Ovary (tissue), 9 donors: ENCODE measurements around the gene RELA. TPM values are rescaled to one million over a fixed set of nuclear protein-coding genes. Genes with fewer than 3 reads are reported as not detected.
"Not testable (repeated sequence)": the region's sequence is repeated elsewhere in the genome, so short reads cannot be mapped to it uniquely, and the experiment has no call there.

Experiments
- DNase-seq, 5 donors: peaks; one replicate each; pipeline ENCODE4 v3.0.0-alpha.2; 2019 to 2020
- H3K27ac ChIP-seq, 2 donors: fragments of 200-600 bp; one replicate each; pipeline versions ENCODE4 v1.5.1 to v1.8.0; 2019 to 2022
- H3K27me3 ChIP-seq: fragments of 200-600 bp; one replicate; pipeline ENCODE4 v1.8.0; 2022
- H3K36me3 ChIP-seq: fragments of 200-600 bp; sonication (generic); one replicate; pipeline ENCODE4 v1.5.1; 2019
- H3K4me1 ChIP-seq: one replicate; pipeline ENCODE4 v1.8.1; 2013; ENCODE audit warnings: mild to moderate bottlenecking, moderate library complexity; ENCODE audit not compliant: insufficient read depth
- H3K4me3 ChIP-seq: fragments of 200-600 bp; sonication (generic); one replicate; pipeline ENCODE4 v1.5.1; 2017
- H3K9me3 ChIP-seq, 2 donors: fragments of 200-600 bp in 1 of 2; sonication (generic) in 1 of 2; one replicate each; pipeline versions ENCODE4 v1.5.1 to v1.8.1; 2013 to 2019; ENCODE audit warnings: mild to moderate bottlenecking in 1 of 2, moderate library complexity in 1 of 2
- CTCF ChIP-seq, 3 donors: fragments of 450-650 bp in 2 of 3; fragments of 200-600 bp in 1 of 3; IDR thresholded peaks; one replicate each; pipeline versions ENCODE4 v1.5.1 to v1.8.0; 2016 to 2022; ENCODE audit warnings: antibody characterized with exemption in 3 of 3, mild to moderate bottlenecking in 1 of 3
- EP300 ChIP-seq: sonication (generic); formaldehyde crosslinking; IDR thresholded peaks from one replicate; pipeline ENCODE4 v1.6.1; 2017; ENCODE audit warnings: antibody characterized with exemption
- POLR2A ChIP-seq: fragments of 450-650 bp; IDR thresholded peaks from one replicate; pipeline ENCODE4 v1.6.1; 2017; ENCODE audit warnings: antibody characterized with exemption, mild to moderate bottlenecking, moderate library complexity
- WGBS, 3 donors: extraction: QIAGEN DNeasy Blood & Tissue Kit in 1 of 3; methylation state at CpG; one replicate each; pipeline versions ENCODE4 v1.1.5 to v1.1.7; 2013 to 2017; 5-methylcytosine and 5-hydroxymethylcytosine counted together
- intact Hi-C, 4 donors: fragments of 100-400 bp; cut with DNase I; formaldehyde crosslinking; loops; one replicate each; pipeline versions ENCODE4 v1.11.0 to v1.15.1; 2022 to 2023
- polyA plus RNA-seq, 2 donors: library from polyadenylated mRNA; stranded (reverse); fragments of 200-250 nt in 1 of 2; fragments of 350-450 nt in 1 of 2; fragmentation: Illumina TruSeq in 1 of 2; extraction: RNeasy Lipid Tissue Mini Kit (QIAGEN cat#74804) in 1 of 2; gene quantifications; one replicate each; pipeline ENCODE4 v1.2.3, GENCODE V29; 2013 to 2014
- total RNA-seq, 7 donors: library from RNA; depleted of rRNA in 2 of 7; stranded (reverse); fragments of >200 nt in 2 of 7; fragmentation: NEBNext Ultra II Directional in 3 of 7; extraction: Animal tissue kit (Norgen Biotek cat#: 25700) in 3 of 7; gene quantifications; one replicate each; pipeline versions ENCODE4 v1.1.0 to v1.2.4, GENCODE V29; 2016 to 2023
- donor health status: DM: no; HTN: no; CAD: no; lungs with moderate emphysema.
- donor health status: DM: no; HTN: no; CAD: no.
- donor health status: Bipolar disorder and iron deficiency.
- donor health status: DM: yes; HTN: yes; CAD: no.
- donor health status: DM: no; HTN: no; CAD: no.
- donor health status: DM: yes; HTN: yes; CAD: no.

RELA gene
- total and polyA plus RNA-seq, 9 donors, result 50.8 to 102 (median 83.2) TPM

GRCh38 chr11:65663639-65664200, 1.0 kb upstream of the RELA start:
- Histone ChIP-seq H3K4me3 (peak overlapping the region; percentile 76), H3K4me1 (peaks cover 14% of the 10 kb centered on the region), H3K9me3 (no peaks in the 10 kb centered on the region), H3K27me3 (no peaks in the 10 kb centered on the region), H3K27ac (peak overlapping the region; percentile 91 to 97), H3K36me3 (no peaks in the 10 kb centered on the region)
- no peak for TF ChIP-seq CTCF (IDR thresholded peaks at IDR 0.05)
- TF ChIP-seq POLR2A, result peak; percentile 47
- TF ChIP-seq EP300, result no peak
- peak; percentile 79 to 88 (median 81) for DNase-seq
- WGBS, 3 donors, result 0 to 1% (median 1%) methylated on average over 15 of the region's 15 CpGs
- intact Hi-C loops, result no loop called here

DNA sequence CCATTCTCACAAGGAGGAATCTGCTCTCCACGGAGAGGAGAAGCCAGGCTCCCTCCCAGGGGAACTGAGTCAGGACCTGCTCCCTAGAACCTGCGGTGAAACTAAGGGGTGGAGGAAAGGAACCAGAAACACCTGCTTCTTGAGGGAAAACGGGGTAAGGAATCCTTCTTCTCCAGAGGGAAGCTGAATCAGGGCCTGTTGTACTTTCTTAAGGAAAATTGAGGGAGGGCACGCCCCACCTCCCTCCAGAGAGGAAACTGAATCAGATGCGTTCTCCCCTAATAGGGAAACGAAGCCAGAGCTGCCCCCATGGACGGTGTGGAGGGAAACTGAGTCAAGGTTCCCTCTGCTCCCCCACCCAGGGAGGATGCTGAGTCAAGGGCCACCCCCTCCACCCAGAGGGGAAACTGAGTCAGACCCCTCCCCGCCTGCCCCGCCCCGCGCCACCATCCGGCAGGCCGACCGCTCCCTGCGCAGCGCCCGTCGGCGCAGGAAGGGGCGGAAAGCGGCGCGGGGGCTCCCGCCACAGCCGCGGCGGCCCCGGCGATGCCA, 393 bp downstream of the RELA start:
- intact Hi-C loops, result no loop called here
- Histone ChIP-seq H3K27me3 (no peaks in the 10 kb centered on the region), H3K4me1 (peaks cover 14% of the 10 kb centered on the region), H3K36me3 (no peaks in the 10 kb centered on the region), H3K9me3 (no peaks in the 10 kb centered on the region), H3K27ac (peak overlapping the region; percentile 91 to 97), H3K4me3 (peak overlapping the region; percentile 76)
- TF ChIP-seq CTCF (IDR thresholded peaks at IDR 0.05) (no peak), EP300 (no peak), POLR2A (no peak)
- 1% methylated on average over 13 to 29 of the region's 29 CpGs for WGBS, 3 donors
- peak in 1 of 5 donors; percentile 47 for DNase-seq

GRCh38 chr11:65661599-65662246, 993 bp downstream of the RELA start:
- H3K9me3 ChIP-seq, result no peaks in the 10 kb centered on the region
- H3K4me1 ChIP-seq, result peaks cover 14% of the 10 kb centered on the region
- H3K27ac ChIP-seq, result peak overlapping the region; percentile 91 to 97
- TF ChIP-seq EP300 (no peak), CTCF (IDR thresholded peaks at IDR 0.05) (no peak), POLR2A (no peak)
- peak in 4 of 5 donors; percentile 45 to 57 (median 51) for DNase-seq
- 38 to 54% (median 40%) methylated on average over 23 to 25 of the region's 25 CpGs for WGBS, 3 donors
- no peaks in the 10 kb centered on the region for H3K27me3 ChIP-seq
- intact Hi-C loops, result no loop called here
- H3K36me3 ChIP-seq, result no peaks in the 10 kb centered on the region
- H3K4me3 ChIP-seq, result peak overlapping the region; percentile 76

DNA sequence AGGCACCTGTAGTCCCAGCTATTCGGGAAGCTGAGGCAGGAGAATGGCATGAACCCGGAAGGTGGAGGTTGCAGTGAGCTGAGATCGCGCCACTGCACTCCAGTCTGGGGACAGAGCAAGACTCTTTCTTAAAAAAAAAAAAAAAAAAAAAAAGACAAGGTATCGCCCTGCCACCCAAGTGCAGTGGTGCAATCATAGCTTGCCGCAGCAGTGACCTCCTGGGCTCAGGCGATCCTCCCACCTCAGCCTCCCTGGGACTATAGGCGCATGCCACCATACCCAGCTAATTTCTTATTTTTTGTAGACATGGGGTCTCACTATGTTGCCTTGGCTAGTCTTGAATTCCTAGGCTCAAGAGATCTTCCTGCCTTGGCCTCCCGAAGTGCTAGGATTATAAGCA, 1.8 kb downstream of the RELA start:
- intact Hi-C loops, H3K9me3 ChIP-seq, H3K4me3 ChIP-seq, H3K27me3 ChIP-seq, H3K27ac ChIP-seq, DNase-seq, H3K36me3 ChIP-seq: not testable (repeated sequence)
- H3K4me1 ChIP-seq, result peaks cover 14% of the 10 kb centered on the region
- WGBS, 3 donors, result 88 to 92% (median 89%) methylated on average over 9 of the region's 9 CpGs

- H3K9me3 ChIP-seq, result no peaks in the 10 kb centered on the region
- TF ChIP-seq EP300 (no peak), CTCF (IDR thresholded peaks at IDR 0.05) (no peak), POLR2A (no peak)
- no peaks in the 10 kb centered on the region for H3K27me3 ChIP-seq
- no peaks in the 10 kb centered on the region for H3K36me3 ChIP-seq
- H3K4me1 ChIP-seq, result peaks cover 14% of the 10 kb centered on the region
- DNase-seq, result no peak
- H3K4me3 ChIP-seq, result no peak overlapping the region
- H3K27ac ChIP-seq, result no peak overlapping the region
- intact Hi-C loops, result no loop called here
- 88 to 92% (median 91%) methylated on average over 9 of the region's 9 CpGs for WGBS, 3 donors
Measured at GRCh38 chr11:65660038-65660437, 2.7 kb downstream of the RELA start.
